Heart left ventricle (tissue), 13 donors: ENCODE measurements around the gene HTR4.

Experiments
- CTCF ChIP-seq, 12 donors: fragments of 200-600 bp; sonication (generic) in 4 of 12; IDR thresholded peaks; one replicate each; pipeline versions ENCODE4 v1.5.0 to v1.8.0; 2018 to 2022; ENCODE audit warnings: antibody characterized with exemption in 12 of 12, mild to moderate bottlenecking in 5 of 12
- POLR2A ChIP-seq, 2 donors: fragments of 450-650 bp; IDR thresholded peaks; one replicate each; pipeline ENCODE4 v1.6.1; 2017; ENCODE audit warnings: antibody characterized with exemption in 2 of 2, mild to moderate bottlenecking in 2 of 2, moderate library complexity in 2 of 2
- donor health status: ischemic (EF 13 %, LVEDD 7.1; RV severe dilation, severe dysfunction).
- donor health status: DM: no; HTN: yes; CAD: no.
- donor health status: DM: no; HTN: no; CAD: no.
- donor health status: ischemic (EF 25% LVEDD 6.9; RV normal size, moderate dysfunction).
- donor health status: ischemic (EF 25% LVEDD 5.7; RV mildly dilated, moderate dysfunction).
- donor health status: ischemic (EF 35%, LVEDD 5.7; RV mildly dilated, moderate dysfunction).
- donor health status: nonischemic (EF 11% LVEDD 7.7; RV severe dilation, severe dysfunction).
- donor health status: DM: yes; HTN: yes; CAD: no.
- donor health status: PGD.
- donor health status: ischemic (EF 29% LVEDD 5.4; RV normal size, mild dysfunction).
- donor health status: nonischemic (EF 23%, LVEDD 6.1; RV moderate dilation, normal function).

- TF ChIP-seq CTCF (IDR thresholded peaks at IDR 0.05) (no peak), POLR2A (IDR thresholded peaks at IDR 0.05) (no peak)
Observed at GRCh38 chr5:148511810-148512347, 142.4 kb downstream of the HTR4 start.
